Lower leg skin (tissue), 4 donors: ENCODE results near the gene RAD51B. TPM values are rescaled to one million over a fixed set of nuclear protein-coding genes. Genes with fewer than 3 reads are reported as not detected.
"Not testable (repeated sequence)": the region's sequence is repeated elsewhere in the genome, so short reads cannot be mapped to it uniquely, and the experiment has no call there.

ENCODE experiments used
- DNase-seq, 2 donors: peaks; one replicate each; pipeline ENCODE4 v3.0.0-alpha.2; 2019; ENCODE audit warnings: low spot score in 2 of 2
- H3K4me3 ChIP-seq: fragments of 200-600 bp; sonication (generic); 2 replicates; pipeline ENCODE4 v1.5.1; 2017; ENCODE audit warnings: mild to moderate bottlenecking, low read depth; ENCODE audit not compliant: poor library complexity, severe bottlenecking
- CTCF ChIP-seq, 3 donors: fragments of 450-650 bp; IDR thresholded peaks; one replicate each; pipeline ENCODE4 v1.5.1; 2016; ENCODE audit warnings: antibody characterized with exemption in 3 of 3, mild to moderate bottlenecking in 3 of 3, moderate library complexity in 2 of 3
- POLR2A ChIP-seq, 2 donors: fragments of 450-650 bp; IDR thresholded peaks; one replicate each; pipeline ENCODE4 v1.6.1; 2016 to 2017; ENCODE audit warnings: antibody characterized with exemption in 2 of 2, mild to moderate bottlenecking in 1 of 2, moderate library complexity in 1 of 2
- WGBS, 2 donors: methylation state at CpG; one replicate each; pipeline ENCODE4 v1.1.5; 2018; 5-methylcytosine and 5-hydroxymethylcytosine counted together
- intact Hi-C: fragments of 100-400 bp; cut with DNase I; formaldehyde crosslinking; loops from one replicate; pipeline ENCODE4 v1.15.0; 2023; ENCODE audit warnings: low total_unique reads
- total RNA-seq, 4 donors: library from RNA; depleted of rRNA; stranded (reverse); fragments of >200 nt; gene quantifications; one replicate each; pipeline ENCODE4 v1.1.0, GENCODE V29; 2016

The RAD51B gene
- total RNA-seq, 4 donors from 2014 or later: 6.1 to 27.2 (median 13.6) TPM

GRCh38 chr14:68253160-68253780, 433.7 kb downstream of the RAD51B start:
- intact Hi-C loops: no loop called here
- TF ChIP-seq CTCF (IDR thresholded peaks at IDR 0.05): no peak
- no peak for TF ChIP-seq POLR2A (IDR thresholded peaks at IDR 0.05)
- WGBS, 2 donors: 78 to 82% methylated on average over 3 of the region's 3 CpGs
- no peak for DNase-seq
- no peak overlapping the region for H3K4me3 ChIP-seq

GRCh38 chr14:68253878-68254528, 434.4 kb downstream of the RAD51B start:
- intact Hi-C loops: no loop called here
- DNase-seq: no peak
- no peak for TF ChIP-seq POLR2A (IDR thresholded peaks at IDR 0.05)
- TF ChIP-seq CTCF (IDR thresholded peaks at IDR 0.05): no peak
- no peak overlapping the region for H3K4me3 ChIP-seq
- 73 to 75% methylated on average over 2 of the region's 2 CpGs for WGBS, 2 donors

- no peak for DNase-seq
- WGBS, 2 donors: 95 to 96% methylated on average over 1 of the region's 1 CpG
- TF ChIP-seq POLR2A (IDR thresholded peaks at IDR 0.05) (no peak), CTCF (IDR thresholded peaks at IDR 0.05) (no peak)
- intact Hi-C loops: no loop called here
- H3K4me3 ChIP-seq: no peak overlapping the region
These were observed 435.3 kb downstream of the RAD51B start for GRCh38 chr14:68254669-68255527.

- no peak for DNase-seq
- 43 to 55% methylated on average over 1 of the region's 1 CpG for WGBS, 2 donors
- H3K4me3 ChIP-seq: no peak overlapping the region
- TF ChIP-seq POLR2A (IDR thresholded peaks at IDR 0.05): no peak
- TF ChIP-seq CTCF (IDR thresholded peaks at IDR 0.05): no peak
- intact Hi-C loops: no loop called here
These were observed 436.2 kb downstream of the RAD51B start for GRCh38 chr14:68255693-68256178.

GRCh38 chr14:68257969-68258368, 438.4 kb downstream of the RAD51B start:
- TF ChIP-seq CTCF (IDR thresholded peaks at IDR 0.05): no peak
- TF ChIP-seq POLR2A (IDR thresholded peaks at IDR 0.05): no peak
- intact Hi-C loops: no loop called here
- 91 to 96% methylated on average over 4 of the region's 4 CpGs for WGBS, 2 donors

GRCh38 chr14:68258995-68259394, 439.4 kb downstream of the RAD51B start:
- DNase-seq, H3K4me3 ChIP-seq, intact Hi-C loops: not testable (repeated sequence)
- WGBS, 2 donors: 78 to 86% methylated on average over 2 of the region's 2 CpGs

More at GRCh38 chr14:68257969-68258368, 438.4 kb downstream of the RAD51B start:
- no peak overlapping the region for H3K4me3 ChIP-seq
- DNase-seq: no peak
